ENCODE results near the gene OR5AU1. TPM values are rescaled to one million over a fixed set of nuclear protein-coding genes. Genes with fewer than 3 reads are reported as not detected.

The OR5AU1 gene
- polyA plus RNA-seq, 1 experiment = not detected

DNA sequence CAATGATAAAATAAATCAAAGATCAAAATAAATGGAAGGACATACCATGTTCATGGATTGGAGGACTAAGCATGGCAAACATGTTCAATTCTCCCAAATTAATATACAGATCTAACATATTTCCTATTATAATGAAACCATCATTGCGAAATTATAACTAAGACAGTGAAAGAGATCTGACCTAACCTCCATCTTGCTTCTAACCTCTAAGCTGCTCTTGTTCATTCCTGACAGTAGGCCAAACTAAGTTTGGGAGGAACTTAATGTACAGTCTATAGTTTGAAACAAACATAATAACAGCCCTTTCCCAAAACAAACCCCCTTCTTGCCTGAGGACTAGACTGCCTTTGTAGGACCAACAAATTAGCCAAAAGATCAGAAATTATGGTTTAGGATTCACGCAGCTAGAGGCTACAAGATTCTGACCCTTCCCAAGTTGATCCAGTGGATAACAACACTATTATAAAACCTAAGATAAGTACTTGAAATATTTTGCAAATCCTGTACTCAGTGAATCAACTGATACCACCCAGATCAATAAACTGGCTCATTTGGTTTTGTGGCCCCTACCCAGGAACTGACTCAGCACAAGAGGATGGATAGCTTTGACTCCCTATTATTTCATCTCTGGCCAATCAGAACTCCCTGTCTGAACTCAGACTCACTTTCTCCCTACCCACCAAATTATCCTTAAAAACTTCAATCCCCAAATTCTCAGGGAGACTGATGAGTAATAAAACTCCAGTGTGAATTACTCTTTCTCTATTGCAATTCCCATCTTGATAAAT lies 41.7 kb upstream of the OR5AU1 start:
- Histone ChIP-seq H3K4me3 (ENCODE audit: low read depth, low read length) (no peak overlapping the region), H3K27me3 (ENCODE audit: control insufficient read depth, insufficient read depth, low read length) (peaks cover 1% of the 10 kb centered on the region), H3K9me3 (ENCODE audit: control insufficient read depth, insufficient read depth, low read length) (no peaks in the 10 kb centered on the region), H3K27ac (ENCODE audit: low read depth, low read length) (no peak overlapping the region)
- CTCF ChIA-PET = interaction anchor here (0.6 kb wide), 1 partner anchor 18 kb away, joined by 4 read pairs; no protein-coding TSS in a partner anchor
- POLR2A ChIA-PET = no interaction called here
- TF ChIP-seq, protein P1, sequence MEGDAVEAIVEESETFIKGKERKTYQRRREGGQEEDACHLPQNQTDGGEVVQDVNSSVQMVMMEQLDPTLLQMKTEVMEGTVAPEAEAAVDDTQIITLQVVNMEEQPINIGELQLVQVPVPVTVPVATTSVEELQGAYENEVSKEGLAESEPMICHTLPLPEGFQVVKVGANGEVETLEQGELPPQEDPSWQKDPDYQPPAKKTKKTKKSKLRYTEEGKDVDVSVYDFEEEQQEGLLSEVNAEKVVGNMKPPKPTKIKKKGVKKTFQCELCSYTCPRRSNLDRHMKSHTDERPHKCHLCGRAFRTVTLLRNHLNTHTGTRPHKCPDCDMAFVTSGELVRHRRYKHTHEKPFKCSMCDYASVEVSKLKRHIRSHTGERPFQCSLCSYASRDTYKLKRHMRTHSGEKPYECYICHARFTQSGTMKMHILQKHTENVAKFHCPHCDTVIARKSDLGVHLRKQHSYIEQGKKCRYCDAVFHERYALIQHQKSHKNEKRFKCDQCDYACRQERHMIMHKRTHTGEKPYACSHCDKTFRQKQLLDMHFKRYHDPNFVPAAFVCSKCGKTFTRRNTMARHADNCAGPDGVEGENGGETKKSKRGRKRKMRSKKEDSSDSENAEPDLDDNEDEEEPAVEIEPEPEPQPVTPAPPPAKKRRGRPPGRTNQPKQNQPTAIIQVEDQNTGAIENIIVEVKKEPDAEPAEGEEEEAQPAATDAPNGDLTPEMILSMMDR (IDR thresholded peaks at IDR 0.05; ENCODE audit: low read depth, low read length) = no peak
- DNase-seq (ENCODE audit: low read depth, low spot score) = no peak

GRCh38 chr14:21194597-21194996 lies 38.7 kb upstream of the OR5AU1 start:
- POLR2A ChIA-PET = no interaction called here
- TF ChIP-seq, protein P1 (IDR thresholded peaks at IDR 0.05; ENCODE audit: low read depth, low read length) = no peak

DNA sequence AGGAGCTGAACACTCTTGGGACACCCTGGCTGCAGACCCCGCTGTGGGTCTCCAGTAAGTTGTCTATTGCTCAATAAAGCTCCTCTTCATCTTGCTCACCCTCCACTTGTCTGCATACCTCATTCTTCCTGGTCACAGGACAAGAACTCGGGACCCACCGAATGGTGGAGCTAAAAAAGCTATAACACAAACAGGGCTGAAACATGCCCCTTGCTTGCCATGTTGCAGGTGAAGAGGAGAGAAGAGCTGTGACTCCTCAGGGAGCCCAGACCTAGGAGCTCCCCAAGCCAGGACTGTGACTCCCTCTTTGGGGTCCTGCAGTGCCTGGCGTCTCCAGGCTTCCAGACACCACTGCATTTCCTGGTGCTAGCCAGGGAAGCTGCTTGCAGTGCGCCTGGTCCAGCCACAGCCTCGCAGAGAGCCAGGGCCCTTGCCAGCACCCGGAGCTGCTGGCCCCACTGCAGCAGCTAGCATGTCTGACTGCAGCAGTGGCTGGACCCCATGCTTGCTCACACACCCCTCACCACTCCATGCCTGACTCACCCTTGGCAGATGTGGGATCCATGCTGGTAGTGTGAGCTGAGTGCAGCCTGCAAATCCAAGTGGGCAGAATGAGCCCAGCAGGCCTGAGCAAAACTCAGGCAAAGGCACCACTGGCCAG lies 37.1 kb upstream of the OR5AU1 start:
- ChIA-PET CTCF (interaction anchor here (0.9 to 1.2 kb wide), 2 partner anchors 89 to 178 kb away, joined by 4 read pairs; no protein-coding TSS in a partner anchor), POLR2A (no interaction called here)
- H3K27me3 ChIP-seq (ENCODE audit: control insufficient read depth, insufficient read depth, low read length) = peaks cover 2% of the 10 kb centered on the region
- no peaks in the 10 kb centered on the region; the same call in 1 of the 2 replicates for H3K9me3 ChIP-seq (ENCODE audit: control insufficient read depth, insufficient read depth, low read length)
- no peak overlapping the region for H3K4me3 ChIP-seq (ENCODE audit: low read depth, low read length)
- TF ChIP-seq, protein P1 (IDR thresholded peaks at IDR 0.05; ENCODE audit: low read depth, low read length) = no peak
- H3K27ac ChIP-seq (ENCODE audit: low read depth, low read length) = no peak overlapping the region
- no peak for DNase-seq (ENCODE audit: low read depth, low spot score)

More at GRCh38 chr14:21194597-21194996, 38.7 kb upstream of the OR5AU1 start:
- H3K4me3 ChIP-seq (ENCODE audit: low read depth, low read length) = no peak overlapping the region
- peaks cover 2% of the 10 kb centered on the region for H3K27me3 ChIP-seq (ENCODE audit: control insufficient read depth, insufficient read depth, low read length)
- H3K9me3 ChIP-seq (ENCODE audit: control insufficient read depth, insufficient read depth, low read length) = no peaks in the 10 kb centered on the region
- no peak for DNase-seq (ENCODE audit: low read depth, low spot score)
- CTCF ChIA-PET = no interaction called here
- H3K27ac ChIP-seq (ENCODE audit: low read depth, low read length) = no peak overlapping the region

GRCh38 chr14:21192447-21192822 lies 36.6 kb upstream of the OR5AU1 start:
- Histone ChIP-seq H3K27ac (ENCODE audit: low read depth, low read length) (no peak overlapping the region), H3K27me3 (ENCODE audit: control insufficient read depth, insufficient read depth, low read length) (peaks cover 2% of the 10 kb centered on the region), H3K4me3 (ENCODE audit: low read depth, low read length) (peak overlapping the region; percentile 51), H3K9me3 (ENCODE audit: control insufficient read depth, insufficient read depth, low read length) (no peaks in the 10 kb centered on the region; the same call in 1 of the 2 replicates)
- ChIA-PET POLR2A (no interaction called here), CTCF (interaction anchor here (0.9 kb wide), 1 partner anchor 88 kb away, joined by 4 read pairs; no protein-coding TSS in a partner anchor)
- no peak for DNase-seq (ENCODE audit: low read depth, low spot score)
- TF ChIP-seq, protein P1 (IDR thresholded peaks at IDR 0.05; ENCODE audit: low read depth, low read length) = no peak
